Measurements from ENCODE around the gene NSMF. TPM values are rescaled to one million over a fixed set of nuclear protein-coding genes. Genes with fewer than 3 reads are reported as not detected.

The NSMF gene
- total RNA-seq, 2 donors from 2014 or later: 16.2 to 26.2 TPM

DNA sequence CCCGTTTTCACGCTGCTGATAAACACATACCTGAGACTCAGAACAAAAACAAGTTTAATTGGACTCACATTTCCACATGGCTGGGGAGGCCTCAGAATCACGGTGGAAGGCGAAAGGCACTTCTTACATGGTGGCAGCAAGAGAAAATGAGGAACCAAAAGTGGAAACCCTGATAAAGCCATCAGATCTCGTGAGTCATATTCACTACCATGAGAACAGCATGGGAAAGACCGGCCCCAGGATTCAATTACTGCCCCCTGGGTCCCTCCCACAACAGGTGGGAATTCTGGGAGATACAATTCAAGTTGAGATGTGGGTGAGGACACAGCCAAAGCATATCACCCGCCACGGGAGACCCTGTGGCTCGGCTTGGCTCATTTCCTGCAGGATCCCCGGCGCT is 56.4 kb downstream of the NSMF start:
- H3K27me3 ChIP-seq: no peaks in the 10 kb centered on the region
- H3K27ac ChIP-seq: no peak overlapping the region
- no peaks in the 10 kb centered on the region for H3K9me3 ChIP-seq
- no peak for DNase-seq (ENCODE audit: low spot score)
- no peak overlapping the region for H3K4me3 ChIP-seq
- H3K4me1 ChIP-seq: peaks cover 0 to 19% of the 10 kb centered on the region in 2 donors
- TF ChIP-seq, protein P1, sequence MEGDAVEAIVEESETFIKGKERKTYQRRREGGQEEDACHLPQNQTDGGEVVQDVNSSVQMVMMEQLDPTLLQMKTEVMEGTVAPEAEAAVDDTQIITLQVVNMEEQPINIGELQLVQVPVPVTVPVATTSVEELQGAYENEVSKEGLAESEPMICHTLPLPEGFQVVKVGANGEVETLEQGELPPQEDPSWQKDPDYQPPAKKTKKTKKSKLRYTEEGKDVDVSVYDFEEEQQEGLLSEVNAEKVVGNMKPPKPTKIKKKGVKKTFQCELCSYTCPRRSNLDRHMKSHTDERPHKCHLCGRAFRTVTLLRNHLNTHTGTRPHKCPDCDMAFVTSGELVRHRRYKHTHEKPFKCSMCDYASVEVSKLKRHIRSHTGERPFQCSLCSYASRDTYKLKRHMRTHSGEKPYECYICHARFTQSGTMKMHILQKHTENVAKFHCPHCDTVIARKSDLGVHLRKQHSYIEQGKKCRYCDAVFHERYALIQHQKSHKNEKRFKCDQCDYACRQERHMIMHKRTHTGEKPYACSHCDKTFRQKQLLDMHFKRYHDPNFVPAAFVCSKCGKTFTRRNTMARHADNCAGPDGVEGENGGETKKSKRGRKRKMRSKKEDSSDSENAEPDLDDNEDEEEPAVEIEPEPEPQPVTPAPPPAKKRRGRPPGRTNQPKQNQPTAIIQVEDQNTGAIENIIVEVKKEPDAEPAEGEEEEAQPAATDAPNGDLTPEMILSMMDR (IDR thresholded peaks at IDR 0.05): no peak
- no peaks in the 10 kb centered on the region for H3K36me3 ChIP-seq

DNA sequence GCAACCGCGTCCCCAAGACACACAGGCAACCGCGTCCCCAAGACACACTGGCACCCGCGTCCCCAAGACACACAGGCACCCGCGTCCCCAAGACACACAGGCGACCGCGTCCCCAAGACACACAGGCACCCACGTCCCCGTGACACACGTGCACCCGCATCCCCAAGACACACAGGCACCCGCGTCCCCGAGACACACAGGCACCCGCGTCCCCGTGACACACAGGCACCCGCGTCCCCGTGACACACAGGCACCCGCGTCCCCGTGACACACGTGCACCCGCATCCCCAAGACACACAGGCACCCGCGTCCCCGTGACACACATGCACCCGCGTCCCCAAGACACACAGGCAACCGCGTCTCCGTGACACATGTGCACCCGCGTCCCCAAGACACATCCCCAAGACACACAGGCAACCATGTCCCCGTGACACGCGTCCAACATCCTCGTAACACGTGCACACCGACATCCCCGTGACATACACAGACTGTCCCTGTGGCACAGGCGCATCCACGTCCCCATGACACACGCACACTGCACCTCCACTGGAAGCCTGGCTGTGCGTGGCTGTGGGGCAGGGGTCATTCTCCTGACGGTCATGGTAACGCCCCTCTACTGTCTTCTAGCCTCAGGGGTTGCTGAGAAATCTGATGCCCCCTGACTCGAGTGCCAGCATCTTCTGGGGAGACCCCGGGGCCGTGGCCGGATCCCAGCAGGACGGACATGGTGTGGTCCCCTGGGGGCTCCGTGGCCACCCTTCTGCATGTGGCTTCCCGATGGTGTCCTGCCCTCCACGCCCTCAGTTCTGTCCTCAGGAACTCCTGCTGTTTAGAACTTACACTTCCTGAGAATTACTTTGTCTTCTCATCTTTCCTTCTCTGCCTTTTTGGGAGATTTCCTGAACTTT is 60.3 kb downstream of the NSMF start:
- Histone ChIP-seq H3K4me3 (no peak overlapping the region), H3K9me3 (no peaks in the 10 kb centered on the region), H3K27me3 (no peaks in the 10 kb centered on the region), H3K27ac (no peak overlapping the region), H3K36me3 (no peaks in the 10 kb centered on the region), H3K4me1 (no peaks in the 10 kb centered on the region)
- DNase-seq (ENCODE audit: low spot score): no peak
- TF ChIP-seq, protein P1 (IDR thresholded peaks at IDR 0.05): no peak

DNA sequence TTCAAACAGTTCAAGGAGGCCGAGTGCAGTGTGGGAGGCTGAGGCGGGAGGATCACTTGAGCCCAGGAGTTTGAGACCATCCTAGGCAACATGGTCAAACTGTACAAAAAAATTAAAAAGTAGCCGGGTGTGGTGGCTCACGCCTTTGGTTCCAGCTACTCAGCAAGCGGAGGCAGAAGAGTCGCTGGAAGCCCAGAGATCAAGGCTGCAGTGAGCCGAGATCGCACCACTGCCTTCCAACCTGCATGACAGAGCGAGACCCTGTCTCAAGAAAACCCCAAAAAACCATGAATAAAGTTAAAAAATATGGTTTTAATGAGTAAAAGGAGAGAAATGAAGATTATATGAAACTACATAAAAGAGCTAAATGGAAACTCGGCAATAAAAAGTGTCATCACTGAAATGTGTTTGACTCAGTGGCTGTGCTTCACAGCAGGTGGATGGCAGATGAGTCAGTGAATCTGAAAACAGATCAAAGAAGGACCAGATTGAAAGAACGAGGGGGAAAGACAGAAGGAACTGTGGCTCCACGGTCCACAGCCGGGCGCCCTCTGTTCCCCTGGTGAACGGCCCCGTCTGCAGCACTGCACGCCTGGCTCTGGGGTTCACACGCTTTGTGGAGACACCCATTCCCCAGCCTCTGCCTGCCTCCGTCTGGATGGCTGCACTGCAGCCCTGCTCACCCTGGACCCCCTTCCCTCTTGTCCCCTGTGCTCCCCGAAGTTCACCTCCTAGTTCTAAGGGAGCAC is 61.3 kb downstream of the NSMF start:
- no peaks in the 10 kb centered on the region for H3K36me3 ChIP-seq
- H3K4me1 ChIP-seq: no peaks in the 10 kb centered on the region
- no peak for DNase-seq (ENCODE audit: low spot score)

More for the DNA sequence above, 61.3 kb downstream of the NSMF start:
- no peaks in the 10 kb centered on the region for H3K27me3 ChIP-seq
- TF ChIP-seq, protein P1 (IDR thresholded peaks at IDR 0.05): no peak
- no peaks in the 10 kb centered on the region for H3K9me3 ChIP-seq
- no peak overlapping the region for H3K4me3 ChIP-seq
- no peak overlapping the region for H3K27ac ChIP-seq

Small RNAs within 50 kb of the gene (microRNA-seq; reads per million reads assigned to microRNA genes)
- gene MIR7114 (ENCODE audit: borderline number of aligned reads in 2 of 2, borderline replicate concordance in 1 of 2): 0 reads per million in 2 donors

Other genes starting within 250 kb of the NSMF start
- 1 to 10 TPM; 5.9 to 7.9 TPM for gene RNF208, start 237.1 kb downstream of the NSMF start, total RNA-seq
- gene CYSRT1, start 234.2 kb downstream of the NSMF start, total RNA-seq: under 1 TPM; 0.35 to 0.85 TPM
- gene RNF224, start 231.8 kb downstream of the NSMF start, total RNA-seq: not detected
- not detected for gene SLC34A3, start 228.4 kb downstream of the NSMF start, total RNA-seq
- 100 to 1,000 TPM; 310 to 394 TPM for gene TUBB4B, start 218.0 kb downstream of the NSMF start, total RNA-seq
- not detected for gene STPG3, start 208.0 kb downstream of the NSMF start, total RNA-seq
- gene NELFB, start 204.0 kb downstream of the NSMF start, total RNA-seq: 10 to 100 TPM; 30.0 to 38.0 TPM
- gene TOR4A, start 181.6 kb downstream of the NSMF start, total RNA-seq: 10 to 100 TPM in 1 of 2 donors, 1 to 10 TPM in 1; 9.4 to 16.8 TPM
- gene NRARP, start 157.1 kb downstream of the NSMF start, total RNA-seq: 10 to 100 TPM in 1 of 2 donors, 1 to 10 TPM in 1; 5.6 to 13.3 TPM
- gene EXD3, start 36.2 kb downstream of the NSMF start, total RNA-seq: 1 to 10 TPM; 5.9 to 6.0 TPM
- 1 to 10 TPM in 1 of 2 donors, under 1 TPM in 1; 0.94 to 3.4 TPM for gene NOXA1, start 35.9 kb downstream of the NSMF start, total RNA-seq
- gene ENTPD8, start 18.0 kb downstream of the NSMF start, total RNA-seq: not detected
- gene PNPLA7, start 91.1 kb upstream of the NSMF start, total RNA-seq: 1 to 10 TPM; 4.4 to 4.6 TPM
- 100 to 1,000 TPM; 172 to 238 TPM for gene MRPL41, start 92.5 kb upstream of the NSMF start, total RNA-seq
- gene DPH7, start 119.6 kb upstream of the NSMF start, total RNA-seq: 10 to 100 TPM; 17.9 to 21.0 TPM
- 1 to 10 TPM; 5.0 to 6.4 TPM for gene ZMYND19, start 131.2 kb upstream of the NSMF start, total RNA-seq
- 10 to 100 TPM; 21.4 to 37.8 TPM for gene ARRDC1, start 146.4 kb upstream of the NSMF start, total RNA-seq
- 10 to 100 TPM; 24.1 to 34.6 TPM for gene EHMT1, start 159.7 kb upstream of the NSMF start, total RNA-seq